Inflammatory macrophage treated with lipopolysaccharide for 4 hours (primary cell): ENCODE measurements around the gene EGR2.

Experiments used
- DNase-seq: peaks from one replicate; pipeline ENCODE4 v3.0.0-alpha.2; 2020

EGR2 gene

DNA sequence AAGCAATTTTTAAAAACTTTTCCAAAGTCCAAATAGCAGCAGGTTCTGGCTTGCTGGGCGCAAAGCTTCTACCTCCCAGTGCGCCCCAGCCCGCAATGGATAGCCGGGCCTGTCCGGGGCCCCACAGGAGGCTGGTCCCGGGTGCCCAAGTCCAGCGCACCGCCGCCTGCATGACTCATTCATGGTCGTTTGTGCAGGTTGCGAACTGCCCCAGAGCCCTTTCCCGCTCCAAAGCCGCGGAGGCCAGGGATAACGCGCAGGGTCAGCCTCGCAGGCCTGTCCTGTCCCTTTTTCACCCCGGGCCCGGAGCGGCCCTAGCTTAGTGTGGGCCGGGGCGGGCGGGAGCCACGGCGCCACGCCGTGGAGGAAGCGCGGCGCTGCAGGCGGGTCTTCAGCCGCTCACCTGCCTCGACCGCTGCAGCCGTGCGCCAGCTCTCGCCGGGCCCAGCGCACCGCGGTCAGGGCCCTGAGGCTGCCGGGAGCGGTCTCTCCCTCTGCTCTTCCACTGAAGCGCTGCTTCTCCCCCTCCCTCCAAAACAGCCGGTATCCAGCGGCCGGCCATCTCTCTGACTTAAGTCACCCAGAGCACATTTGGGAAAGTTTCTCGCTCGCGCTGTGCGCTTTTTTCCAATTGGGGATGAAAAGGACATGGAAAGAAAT is 1.7 kb upstream of the EGR2 start:
- DNase-seq = peak; percentile 82

DNA sequence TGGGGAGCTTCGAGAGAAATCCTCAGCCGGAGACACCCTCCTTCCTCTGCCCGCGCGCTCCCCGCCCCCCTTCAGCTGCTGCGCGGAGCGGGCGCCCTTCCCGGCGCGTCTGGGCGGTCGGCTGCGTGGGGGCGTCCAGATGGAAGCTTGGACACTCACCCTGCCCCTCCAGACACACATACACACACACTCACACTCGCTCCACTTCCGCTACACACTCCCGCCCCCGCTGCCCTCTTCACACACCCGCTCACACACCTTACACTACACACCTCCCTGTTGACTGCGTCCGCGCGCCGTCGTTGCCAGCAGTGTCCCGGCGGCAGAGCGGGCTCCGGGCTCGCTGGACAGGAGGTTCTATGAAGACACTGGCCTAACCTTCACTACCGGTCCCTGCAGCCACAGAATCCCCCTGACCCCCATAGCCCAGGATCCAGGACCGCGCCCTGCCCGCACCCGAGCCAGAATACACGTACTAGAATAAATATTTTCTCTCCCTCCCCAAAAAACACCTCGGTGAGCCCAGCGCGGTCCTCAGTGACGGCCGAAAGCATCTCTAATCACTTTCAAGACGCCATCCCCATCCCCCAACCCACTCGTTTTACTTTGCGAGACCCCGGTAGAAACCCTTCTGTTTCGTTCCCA is 1.1 kb upstream of the EGR2 start:
- DNase-seq = peak; percentile 49

DNA sequence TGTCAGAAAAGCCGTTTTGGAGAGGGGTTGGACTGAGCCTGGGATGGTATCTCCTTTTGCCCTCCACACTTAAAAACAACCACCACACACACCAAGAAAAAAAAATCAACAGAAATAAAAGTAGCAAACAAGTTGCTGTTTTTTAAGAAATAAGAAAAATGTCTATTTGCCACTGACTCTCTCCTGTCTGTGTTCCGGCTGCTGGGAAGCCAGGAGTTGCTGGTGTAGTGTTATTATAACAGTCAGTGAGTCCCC is 163 bp downstream of the EGR2 start:
- no peak for DNase-seq

- no peak for DNase-seq
These were observed 638 bp downstream of the EGR2 start for GRCh38 chr10:62815381-62816075.

- no peak for DNase-seq
These were observed 1.3 kb downstream of the EGR2 start for GRCh38 chr10:62814756-62815380.

DNA sequence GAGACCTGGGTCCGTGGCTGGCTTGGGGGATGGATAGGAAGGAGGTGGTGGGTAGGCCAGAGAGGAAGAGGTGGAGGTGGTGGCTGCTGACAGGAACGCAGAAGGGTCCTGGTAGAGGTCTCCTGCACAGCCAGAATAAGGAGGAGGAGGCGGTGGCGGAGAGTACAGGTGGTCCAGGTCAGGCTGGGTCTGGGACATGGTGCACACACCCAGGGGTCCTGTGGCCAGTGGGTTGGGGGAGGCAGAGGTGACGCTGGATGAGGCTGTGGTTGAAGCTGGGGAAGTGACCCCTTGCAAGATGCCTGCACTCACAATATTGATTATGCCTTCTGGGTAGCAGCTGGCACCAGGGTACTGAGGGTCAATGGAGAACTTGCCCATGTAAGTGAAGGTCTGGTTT is 2.2 kb downstream of the EGR2 start:
- no peak for DNase-seq

DNA sequence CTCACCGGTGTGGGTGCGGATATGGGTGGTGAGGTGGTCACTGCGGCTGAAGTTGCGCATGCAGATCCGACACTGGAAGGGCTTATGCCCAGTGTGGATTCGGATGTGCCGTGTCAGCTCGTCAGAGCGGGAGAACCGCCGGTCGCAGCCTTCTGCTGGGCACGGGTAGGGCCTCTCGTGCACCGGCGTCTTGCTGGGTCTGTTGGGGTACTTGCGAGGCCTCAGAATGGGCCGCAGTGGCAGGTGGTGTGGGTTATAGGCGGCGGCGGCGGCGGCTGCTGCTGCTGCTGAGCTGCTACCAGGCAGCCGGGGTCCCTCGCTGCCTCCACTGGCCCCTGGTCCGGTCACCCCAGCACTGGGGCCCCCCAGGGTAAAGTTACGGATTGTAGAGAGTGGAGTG is 2.7 kb downstream of the EGR2 start:
- DNase-seq = no peak

GRCh38 chr10:62812672-62813439 is 3.3 kb downstream of the EGR2 start:
- DNase-seq = no peak

DNA sequence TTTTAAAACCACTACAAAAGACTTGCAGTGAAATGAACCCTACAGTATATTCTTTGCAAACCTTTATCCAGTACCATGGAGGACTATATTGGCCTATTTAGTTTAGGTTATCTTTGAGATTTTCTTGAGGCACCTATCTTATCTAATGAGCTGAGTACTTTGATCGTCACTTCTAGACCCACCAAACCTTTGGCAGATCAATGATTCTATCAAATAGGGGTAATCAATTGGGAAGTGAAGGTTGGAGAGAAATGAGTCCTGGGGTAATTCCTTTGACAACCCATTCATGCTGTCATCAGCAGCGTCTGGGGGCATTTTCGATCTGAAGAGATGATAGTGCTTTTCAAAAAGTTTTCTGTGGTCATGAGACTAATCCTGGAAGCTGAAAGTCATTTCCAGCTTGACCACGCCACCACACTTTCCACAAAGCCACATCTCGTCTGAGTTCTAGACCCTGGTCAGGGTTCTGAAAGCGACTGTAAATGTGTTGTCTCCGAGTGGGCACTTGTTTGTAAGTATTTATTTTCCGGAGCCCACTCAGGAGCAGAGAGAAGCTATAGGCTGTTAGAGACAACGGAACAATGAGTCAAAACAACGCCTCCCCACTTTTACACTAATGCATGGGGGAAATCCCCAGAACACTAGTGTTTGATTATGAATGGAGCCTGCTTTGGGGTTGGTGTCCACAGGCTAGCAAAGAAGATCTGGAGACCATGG is 4.8 kb downstream of the EGR2 start:
- DNase-seq = peak; percentile 74

DNA sequence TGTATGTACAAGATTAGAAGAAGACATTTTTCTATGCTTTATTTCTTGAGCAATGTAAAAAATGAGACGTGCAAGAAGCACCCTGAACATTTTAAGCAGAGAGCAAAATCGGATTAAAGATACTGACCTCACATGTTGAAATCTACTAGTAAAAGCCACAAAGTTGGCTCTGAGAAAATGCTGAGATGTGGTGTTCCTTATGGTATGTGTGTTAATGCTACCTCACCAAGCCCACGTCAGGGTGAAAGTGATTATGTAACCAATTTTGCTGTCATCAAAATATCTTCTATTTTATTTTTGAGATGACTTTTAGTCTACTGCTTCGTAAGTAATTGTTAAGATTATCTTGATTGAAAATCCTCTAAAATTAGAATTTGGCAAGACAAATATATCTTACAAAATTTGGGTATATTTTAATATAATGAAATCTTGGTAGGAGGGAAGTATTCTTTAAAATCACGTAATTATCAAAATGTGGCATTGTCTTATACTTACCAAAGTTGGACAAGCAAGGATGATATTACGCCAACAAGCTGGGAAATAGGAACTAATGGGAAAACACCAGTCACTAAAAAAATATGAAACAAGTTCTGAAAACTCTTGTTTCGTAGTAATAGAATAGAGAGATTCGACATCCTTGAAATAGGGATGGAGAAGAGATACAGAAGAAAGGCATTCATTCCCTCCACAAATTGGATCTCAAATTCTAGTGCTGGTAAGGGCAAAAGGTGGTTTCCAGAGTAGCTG is 5.8 kb downstream of the EGR2 start:
- DNase-seq = peak; percentile 82

DNA sequence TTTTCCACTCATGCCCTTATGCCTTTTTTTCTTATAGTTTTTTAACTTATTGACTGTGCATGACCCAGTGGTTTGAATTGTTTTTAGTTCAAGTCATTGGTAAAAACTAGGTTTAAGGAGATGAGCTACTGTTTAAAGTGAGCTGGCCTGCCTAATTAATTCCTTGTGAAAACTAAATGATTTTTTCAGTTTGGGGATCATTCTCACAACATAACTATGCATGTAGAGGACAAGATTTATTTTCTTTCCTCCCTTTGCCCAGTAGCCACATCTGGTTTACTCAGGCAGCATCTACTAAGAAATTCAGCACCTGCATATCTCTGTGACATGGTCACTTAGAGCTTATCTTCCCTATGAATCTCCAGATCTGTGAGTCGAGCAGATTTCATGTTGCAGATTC is 9.9 kb downstream of the EGR2 start:
- no peak for DNase-seq

GRCh38 chr10:62805231-62806099 is 10.7 kb downstream of the EGR2 start:
- DNase-seq = no peak

DNA sequence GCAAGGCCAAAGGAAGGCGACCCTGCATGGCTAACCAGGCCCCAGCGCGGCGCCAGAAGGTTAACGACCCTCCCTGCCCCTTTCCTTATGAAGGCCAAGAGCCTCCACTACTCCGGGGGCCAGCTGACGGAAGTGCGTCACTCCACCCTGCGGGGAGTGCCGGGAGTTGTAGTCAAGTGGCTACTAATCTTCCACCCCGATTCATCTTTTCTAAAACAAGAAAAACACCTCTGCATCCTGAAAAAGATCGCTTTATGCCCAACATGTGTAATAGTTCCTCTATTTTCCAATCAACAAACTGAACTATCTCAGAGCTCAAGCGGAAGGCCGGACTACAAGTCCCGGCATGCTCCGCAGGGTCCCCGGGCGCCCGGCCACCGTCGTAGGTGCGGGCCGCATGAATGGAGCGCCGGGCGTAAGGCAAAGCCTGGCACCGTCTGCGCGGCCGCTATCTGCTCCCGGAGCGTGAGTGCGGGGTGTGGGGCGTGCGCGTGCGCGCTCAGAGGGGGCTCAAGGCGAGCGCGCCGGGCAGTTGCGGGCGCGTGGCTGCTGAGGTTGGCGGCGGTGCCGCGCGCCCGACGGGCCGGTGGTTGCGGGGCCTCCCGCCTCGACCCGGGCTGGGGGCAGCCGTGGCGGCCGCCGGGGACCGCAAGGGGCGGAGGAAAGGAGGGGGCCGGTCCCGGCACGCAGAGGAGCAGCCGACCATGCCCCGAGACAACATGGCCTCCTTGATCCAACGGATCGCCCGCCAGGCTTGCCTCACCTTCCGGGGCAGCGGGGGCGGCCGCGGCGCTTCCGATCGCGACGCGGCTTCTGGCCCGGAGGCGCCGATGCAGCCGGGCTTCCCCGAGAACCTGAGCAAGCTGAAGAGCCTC is 11.6 kb downstream of the EGR2 start, which contains the start of gene ADO:
Gene ADO, plus strand, starts transcription at position 365 of the 875 bp plus-strand sequence. Its CDS starts 340 bp downstream, at position 705.
- peak; percentile 79 for DNase-seq

- DNase-seq = peak; percentile 57
These were observed 12.3 kb downstream of the EGR2 start for GRCh38 chr10:62803724-62804355.

- no peak for DNase-seq
These were observed 14.3 kb downstream of the EGR2 start for GRCh38 chr10:62801871-62802270.

- DNase-seq = no peak
These were observed 19.3 kb downstream of the EGR2 start for GRCh38 chr10:62796896-62797295.

GRCh38 chr10:62795762-62796161 is 20.4 kb downstream of the EGR2 start:
- DNase-seq = no peak

GRCh38 chr10:62795100-62795499 is 21.1 kb downstream of the EGR2 start:
- no peak for DNase-seq

GRCh38 chr10:62794306-62794705 is 21.9 kb downstream of the EGR2 start:
- DNase-seq = no peak
